Kidney epithelial cell (primary cell): Measurements from ENCODE around the gene SH3YL1. TPM values are rescaled to one million over a fixed set of nuclear protein-coding genes. Genes with fewer than 3 reads are reported as not detected.

Source experiments
- DNase-seq: peaks from one replicate; pipeline ENCODE4 v3.0.0-alpha.2; 2010; ENCODE audit warnings: low read depth
- H3K27me3 ChIP-seq: 2 replicates; pipeline ENCODE4 v1.6.0; 2011; ENCODE audit warnings: low read length; ENCODE audit not compliant: control insufficient read depth, insufficient read depth
- H3K36me3 ChIP-seq: 2 replicates; pipeline ENCODE4 v1.5.1; 2011; ENCODE audit warnings: low read length; ENCODE audit not compliant: control insufficient read depth, insufficient read depth
- H3K4me3 ChIP-seq: 2 replicates; pipeline ENCODE4 v1.5.1; 2011; ENCODE audit warnings: low read depth, mild to moderate bottlenecking, control low read depth, low read length
- total RNA-seq: library from RNA; depleted of rRNA; stranded (reverse); fragments of >200 nt; gene quantifications from 2 replicates; pipeline ENCODE4 v1.2.3, GENCODE V29; 2015
- TF ChIP-seq, protein P1 (sequence below): IDR thresholded peaks from 2 replicates; pipeline ENCODE4 v1.5.1; 2011; ENCODE audit warnings: mild to moderate bottlenecking, moderate library complexity, low read length, control low read depth, inconsistent platforms; ENCODE audit not compliant: insufficient read depth, poor library complexity, severe bottlenecking

Gene SH3YL1
- total RNA-seq, 1 donor from 2014 or later = 50.2 TPM

DNA sequence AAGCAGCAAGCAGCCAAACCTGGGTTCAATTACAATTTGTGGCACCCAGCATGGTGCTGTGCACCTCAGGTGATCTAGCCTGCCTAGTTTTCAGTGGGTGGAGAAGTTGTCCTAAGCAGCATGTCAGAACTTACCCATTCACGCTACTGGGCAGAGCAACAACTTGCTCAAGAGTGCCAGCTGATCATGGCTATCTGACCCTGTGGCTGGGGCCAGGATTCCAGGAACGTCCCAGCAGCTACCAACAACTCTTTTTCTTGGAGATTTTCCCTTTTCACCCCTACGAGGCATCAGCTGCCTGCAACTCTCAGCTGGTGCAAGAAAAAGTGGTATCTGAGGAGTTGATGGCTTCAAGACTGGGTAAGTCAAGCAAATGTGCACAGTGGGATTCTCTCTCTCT lies 83.5 kb downstream of the SH3YL1 start:
- no peaks in the 10 kb centered on the region for H3K36me3 ChIP-seq
- no peak for DNase-seq
- no peaks in the 10 kb centered on the region for H3K27me3 ChIP-seq
- TF ChIP-seq, protein P1, sequence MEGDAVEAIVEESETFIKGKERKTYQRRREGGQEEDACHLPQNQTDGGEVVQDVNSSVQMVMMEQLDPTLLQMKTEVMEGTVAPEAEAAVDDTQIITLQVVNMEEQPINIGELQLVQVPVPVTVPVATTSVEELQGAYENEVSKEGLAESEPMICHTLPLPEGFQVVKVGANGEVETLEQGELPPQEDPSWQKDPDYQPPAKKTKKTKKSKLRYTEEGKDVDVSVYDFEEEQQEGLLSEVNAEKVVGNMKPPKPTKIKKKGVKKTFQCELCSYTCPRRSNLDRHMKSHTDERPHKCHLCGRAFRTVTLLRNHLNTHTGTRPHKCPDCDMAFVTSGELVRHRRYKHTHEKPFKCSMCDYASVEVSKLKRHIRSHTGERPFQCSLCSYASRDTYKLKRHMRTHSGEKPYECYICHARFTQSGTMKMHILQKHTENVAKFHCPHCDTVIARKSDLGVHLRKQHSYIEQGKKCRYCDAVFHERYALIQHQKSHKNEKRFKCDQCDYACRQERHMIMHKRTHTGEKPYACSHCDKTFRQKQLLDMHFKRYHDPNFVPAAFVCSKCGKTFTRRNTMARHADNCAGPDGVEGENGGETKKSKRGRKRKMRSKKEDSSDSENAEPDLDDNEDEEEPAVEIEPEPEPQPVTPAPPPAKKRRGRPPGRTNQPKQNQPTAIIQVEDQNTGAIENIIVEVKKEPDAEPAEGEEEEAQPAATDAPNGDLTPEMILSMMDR = no peak
- no peak overlapping the region for H3K4me3 ChIP-seq

DNA sequence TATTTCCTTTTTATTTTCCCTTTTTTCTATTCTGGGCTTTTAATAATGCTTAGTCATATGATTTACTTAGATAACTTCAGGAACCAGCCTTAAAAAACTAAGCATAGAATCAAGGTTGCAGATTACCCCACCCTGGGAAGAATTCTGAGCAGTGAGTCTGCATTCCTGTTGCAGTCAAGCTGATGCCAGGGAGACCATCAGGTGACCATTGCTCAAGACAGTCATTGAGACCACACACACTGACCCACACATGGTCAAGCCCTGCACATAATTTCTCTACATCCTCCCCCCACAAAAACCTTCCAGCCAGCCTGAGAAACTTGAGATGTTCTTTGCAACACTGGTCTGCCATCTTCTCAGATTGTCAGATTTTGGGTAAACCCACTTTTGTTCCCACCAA lies 83.9 kb downstream of the SH3YL1 start:
- no peak overlapping the region for H3K4me3 ChIP-seq
- TF ChIP-seq, protein P1 = no peak
- no peak for DNase-seq
- no peaks in the 10 kb centered on the region for H3K27me3 ChIP-seq
- H3K36me3 ChIP-seq = no peaks in the 10 kb centered on the region

DNA sequence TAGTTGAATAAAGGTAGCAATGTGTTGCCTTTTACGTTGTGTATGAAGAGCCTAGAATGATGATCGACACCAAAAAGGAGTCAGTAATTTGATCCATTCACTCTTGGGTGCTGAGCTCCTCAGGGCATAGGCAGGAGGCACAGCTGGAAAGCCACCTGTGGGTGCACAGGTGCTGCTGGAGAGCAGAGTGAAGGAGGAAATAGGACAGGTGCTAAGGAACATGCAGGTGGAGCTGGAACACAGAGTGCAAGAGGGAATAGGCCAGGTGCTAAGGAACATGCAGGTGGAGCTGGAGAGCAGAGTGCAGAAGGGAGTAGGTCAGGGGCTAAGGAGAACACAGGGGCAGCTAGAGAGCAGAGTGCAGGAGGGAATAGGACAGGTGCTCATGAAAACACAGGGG lies 86.1 kb downstream of the SH3YL1 start:
- no peaks in the 10 kb centered on the region for H3K36me3 ChIP-seq
- TF ChIP-seq, protein P1 = no peak
- no peak for DNase-seq

DNA sequence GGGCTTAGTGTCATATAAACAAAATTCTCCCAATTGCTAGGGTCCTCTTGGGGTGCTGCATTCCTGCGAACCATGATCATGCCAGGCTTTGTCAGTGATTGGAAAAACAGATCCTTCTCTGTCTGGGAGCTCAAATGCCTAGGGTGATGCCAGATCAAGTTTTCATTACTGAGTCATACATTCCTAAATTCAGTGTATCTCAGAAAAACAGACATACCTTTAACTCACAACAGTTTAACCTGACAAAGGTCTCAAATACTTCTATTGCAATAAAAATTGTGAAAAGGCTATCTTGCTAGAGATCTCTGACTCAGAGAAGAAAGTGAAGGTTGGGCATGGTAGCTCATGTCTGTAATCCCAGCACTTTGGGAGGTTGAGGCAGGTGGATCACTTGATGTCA lies 86.9 kb downstream of the SH3YL1 start:
- TF ChIP-seq, protein P1 = no peak
- DNase-seq = peak; percentile 28
- no peak overlapping the region for H3K4me3 ChIP-seq
- no peaks in the 10 kb centered on the region for H3K27me3 ChIP-seq
- no peaks in the 10 kb centered on the region for H3K36me3 ChIP-seq

More for the DNA sequence above, 86.1 kb downstream of the SH3YL1 start:
- Histone ChIP-seq H3K4me3 (no peak overlapping the region), H3K27me3 (no peaks in the 10 kb centered on the region)

DNA sequence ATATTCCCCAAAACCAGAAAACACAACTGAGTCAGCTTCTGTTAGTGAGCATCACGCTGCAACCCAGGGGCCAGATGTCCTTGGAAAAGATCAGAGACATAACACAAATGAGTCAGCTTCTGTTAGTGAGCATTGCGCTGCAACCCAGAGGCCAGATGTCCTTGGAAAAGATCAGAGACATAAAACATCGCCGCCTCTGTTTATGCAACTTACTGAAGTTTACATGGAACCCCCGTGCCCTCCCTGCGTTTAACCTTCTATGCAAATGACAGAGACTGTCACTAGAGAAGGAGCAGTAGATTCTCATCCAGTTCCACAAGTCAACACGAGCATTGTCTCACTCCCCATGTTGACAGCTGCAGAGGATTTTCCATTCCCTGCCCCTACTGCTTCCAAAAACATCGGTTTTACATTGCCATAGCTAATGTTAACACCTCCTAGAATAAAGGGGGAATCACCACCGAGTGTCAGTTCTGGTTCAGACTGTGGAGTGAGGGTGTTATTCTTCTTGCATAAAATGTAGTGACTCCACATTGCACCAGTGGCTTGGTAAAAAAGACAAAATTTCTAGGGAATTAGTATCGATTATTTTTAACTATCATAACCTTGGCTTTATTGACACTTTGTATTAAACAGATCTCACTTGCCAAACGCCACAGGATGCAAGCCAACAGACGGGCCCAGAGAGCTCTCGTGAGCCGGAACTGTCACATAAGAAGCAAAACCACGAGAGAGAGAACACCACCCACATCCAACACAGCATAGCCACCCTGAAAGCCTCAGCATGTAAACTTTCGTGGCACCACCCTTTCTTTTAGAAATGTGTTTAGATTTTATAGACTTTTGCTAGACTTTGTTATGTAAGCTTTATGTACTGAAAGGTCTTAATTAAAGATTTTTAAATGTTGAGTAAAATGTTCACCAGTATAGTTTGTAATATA lies 87.7 kb downstream of the SH3YL1 start:
- no peak for DNase-seq
- TF ChIP-seq, protein P1 = no peak
- Histone ChIP-seq H3K27me3 (no peaks in the 10 kb centered on the region), H3K4me3 (no peak overlapping the region), H3K36me3 (no peaks in the 10 kb centered on the region)
